ENCODE measurements around the gene GIPC3. TPM values are rescaled to one million over a fixed set of nuclear protein-coding genes. Genes with fewer than 3 reads are reported as not detected.

The GIPC3 gene
- polyA plus RNA-seq, 2 of the 4 experiments (the other 2 are of a cell fraction): 0.05 to 0.12 TPM

DNA sequence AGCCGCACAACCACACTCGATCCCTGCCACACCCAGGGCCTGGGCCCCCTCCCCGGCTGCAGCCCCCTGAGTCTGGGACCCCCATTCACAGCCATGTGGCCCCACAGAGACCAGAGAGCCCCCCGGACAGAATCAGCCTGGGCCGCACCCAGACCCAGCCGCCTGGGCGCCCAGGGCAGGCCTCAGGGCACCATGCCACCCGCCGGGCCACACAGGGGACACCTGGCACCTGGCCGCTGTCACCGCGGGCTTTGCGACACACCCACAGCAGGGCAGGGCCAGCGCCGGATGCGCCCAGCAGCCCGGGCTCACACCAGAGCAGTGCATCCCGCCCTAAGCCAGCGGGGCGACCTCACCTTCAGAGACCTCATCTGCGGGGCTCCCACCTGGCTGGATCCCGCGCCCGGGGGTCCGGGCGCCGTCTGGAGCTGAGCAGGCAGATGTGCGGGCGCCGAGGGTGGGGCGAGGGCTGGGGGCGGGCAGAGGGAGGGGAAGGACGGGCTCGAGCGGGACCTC, 21.0 kb downstream of the GIPC3 start:
- peaks cover 19% of the 10 kb centered on the region for H3K4me1 ChIP-seq
- H3K4me3 ChIP-seq: peak overlapping the region; percentile 40
- POLR2A ChIA-PET: no interaction called here
- TF ChIP-seq, protein P1, sequence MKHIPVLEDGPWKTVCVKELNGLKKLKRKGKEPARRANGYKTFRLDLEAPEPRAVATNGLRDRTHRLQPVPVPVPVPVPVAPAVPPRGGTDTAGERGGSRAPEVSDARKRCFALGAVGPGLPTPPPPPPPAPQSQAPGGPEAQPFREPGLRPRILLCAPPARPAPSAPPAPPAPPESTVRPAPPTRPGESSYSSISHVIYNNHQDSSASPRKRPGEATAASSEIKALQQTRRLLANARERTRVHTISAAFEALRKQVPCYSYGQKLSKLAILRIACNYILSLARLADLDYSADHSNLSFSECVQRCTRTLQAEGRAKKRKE (CRISPR knock-in tag; IDR thresholded peaks at IDR 0.05; ENCODE audit: low read depth): no peak
- TF ChIP-seq EHF (CRISPR knock-in tag; IDR thresholded peaks at IDR 0.05): no peak
- TF ChIP-seq PHF8 (IDR thresholded peaks at IDR 0.05; ENCODE audit: borderline replicate concordance, low read depth): no peak
- H3K27ac ChIP-seq: peak overlapping the region; percentile 72 to 91
- CTCF ChIA-PET: no interaction called here
- peak; percentile 31 to 62; a peak in 4 of 6 replicates for ATAC-seq
- peak overlapping the region; percentile 84 for H3K4me2 ChIP-seq
- no peak for FAIRE-seq
- 73% methylated on average over 2 of the region's 35 CpGs for WGBS (ENCODE audit: missing lambda C conversion rate)
- no peaks in the 10 kb centered on the region for H3K9me3 ChIP-seq
- no peak for DNase-seq (ENCODE audit: low read depth in 1 of 2, low spot score in 1 of 2)

DNA sequence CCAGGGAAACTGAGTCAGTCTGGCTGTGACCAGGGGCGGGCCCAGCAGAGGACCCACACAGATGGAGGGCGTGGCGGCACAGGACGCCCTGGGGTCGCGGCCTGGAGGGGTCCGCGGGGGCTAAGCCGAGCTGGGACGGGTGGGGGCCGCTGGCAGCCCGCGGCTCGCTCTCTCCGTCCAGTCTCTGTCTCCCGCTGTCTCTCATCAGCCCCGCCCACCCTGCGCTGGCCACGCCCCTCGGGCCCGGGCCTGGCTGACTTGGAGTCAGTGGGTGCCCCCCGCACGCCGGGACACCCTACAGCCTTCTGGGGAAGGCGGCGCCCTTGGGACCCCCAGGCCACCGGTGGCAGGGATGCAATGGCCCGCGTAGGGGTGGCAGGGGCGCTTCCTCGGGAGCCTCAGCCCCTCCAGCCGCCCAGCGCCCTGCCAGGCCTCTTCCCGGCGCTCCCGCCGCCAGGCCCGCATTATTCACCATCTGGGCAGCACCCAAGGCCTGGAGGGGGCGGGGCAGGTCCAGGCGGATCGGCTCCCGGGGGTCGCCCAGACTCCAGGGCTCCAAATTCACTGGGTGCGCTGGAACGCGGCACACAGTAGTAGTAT, 21.5 kb downstream of the GIPC3 start, which contains the start of gene TBXA2R:
Gene TBXA2R (minus strand): TSS at position 186 of the 600 bp plus-strand sequence. CDS start 6,241 bp downstream, outside the sequence.
- WGBS (ENCODE audit: missing lambda C conversion rate): 0% methylated on average over 4 of the region's 46 CpGs
- DNase-seq (ENCODE audit: low read depth in 1 of 2, low spot score in 1 of 2): peak; percentile 51 to 70
- POLR2A ChIA-PET: no interaction called here
- CTCF ChIA-PET: no interaction called here
- peaks cover 19% of the 10 kb centered on the region for H3K4me1 ChIP-seq
- peak; percentile 77 to 89 for ATAC-seq
- no peak for FAIRE-seq
- peak within 1 kb of the TSS; percentile 40 for H3K4me3 ChIP-seq
- peak within 1 kb of the TSS; percentile 84 for H3K4me2 ChIP-seq
- TF ChIP-seq, protein P2, sequence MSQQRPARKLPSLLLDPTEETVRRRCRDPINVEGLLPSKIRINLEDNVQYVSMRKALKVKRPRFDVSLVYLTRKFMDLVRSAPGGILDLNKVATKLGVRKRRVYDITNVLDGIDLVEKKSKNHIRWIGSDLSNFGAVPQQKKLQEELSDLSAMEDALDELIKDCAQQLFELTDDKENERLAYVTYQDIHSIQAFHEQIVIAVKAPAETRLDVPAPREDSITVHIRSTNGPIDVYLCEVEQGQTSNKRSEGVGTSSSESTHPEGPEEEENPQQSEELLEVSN (IDR thresholded peaks at IDR 0.05; ENCODE audit: borderline replicate concordance, low read depth): no peak
- TF ChIP-seq, protein P3, sequence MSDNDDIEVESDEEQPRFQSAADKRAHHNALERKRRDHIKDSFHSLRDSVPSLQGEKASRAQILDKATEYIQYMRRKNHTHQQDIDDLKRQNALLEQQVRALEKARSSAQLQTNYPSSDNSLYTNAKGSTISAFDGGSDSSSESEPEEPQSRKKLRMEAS (IDR thresholded peaks at IDR 0.05): peak; percentile 29; the same call in 1 of the 2 replicates
- H3K9me3 ChIP-seq: no peaks in the 10 kb centered on the region
- H3K27ac ChIP-seq: peak within 1 kb of the TSS; percentile 72 to 91

DNA sequence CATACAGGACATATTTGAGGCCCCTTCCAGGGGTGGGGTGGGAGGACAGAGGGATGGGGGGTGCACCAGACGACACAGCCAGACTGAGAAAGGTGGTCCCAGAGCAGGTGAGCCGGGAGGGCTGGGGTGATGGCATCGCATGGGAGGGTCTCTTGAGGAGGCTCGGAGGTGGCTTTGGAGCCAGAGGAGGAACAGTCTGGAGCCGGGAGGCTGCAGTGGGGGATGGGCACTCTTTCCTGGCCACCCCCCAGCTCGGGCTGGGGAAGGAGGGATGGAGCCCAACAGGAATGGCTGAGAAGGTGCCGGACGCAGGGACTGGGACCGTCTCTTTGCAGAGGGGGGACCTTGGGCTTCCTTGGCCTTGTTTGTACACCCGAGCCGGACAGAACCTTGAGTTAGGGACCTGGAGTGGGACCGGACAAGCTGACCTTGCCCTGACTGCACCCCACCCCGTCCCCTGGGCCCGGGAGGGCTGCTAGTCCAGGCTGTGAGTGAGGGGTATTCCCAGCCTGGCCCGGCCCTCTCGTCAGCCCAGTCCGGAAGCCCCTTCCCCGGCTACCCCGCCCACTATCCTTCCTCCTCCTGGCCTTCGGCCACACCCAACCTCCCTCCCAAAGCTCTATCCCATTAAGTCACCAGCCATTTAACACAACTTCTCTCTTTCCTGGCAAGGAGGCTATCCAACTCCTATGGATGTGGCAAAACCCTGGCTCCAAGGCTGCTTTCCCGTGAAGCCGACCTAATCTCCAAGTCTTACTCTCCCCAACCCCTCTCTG, 22.2 kb downstream of the GIPC3 start:
- H3K27ac ChIP-seq: peak overlapping the region; percentile 72 to 91
- H3K4me1 ChIP-seq: peaks cover 19% of the 10 kb centered on the region
- ATAC-seq (peak; percentile 5 to 8; a peak in 4 of 6 replicates), DNase-seq (ENCODE audit: low read depth in 1 of 2, low spot score in 1 of 2) (no peak), FAIRE-seq (no peak)
- WGBS (ENCODE audit: missing lambda C conversion rate): 59% methylated on average over 22 of the region's 22 CpGs
- H3K9me3 ChIP-seq: no peaks in the 10 kb centered on the region
- ChIA-PET POLR2A (interaction anchor here (0.6 kb wide), 1 partner anchor 61 kb away, joined by 3 read pairs; no protein-coding TSS in a partner anchor), CTCF (interaction anchor here (0.8 to 2.1 kb wide), 5 partner anchors 11 to 66 kb away, joined by 3 to 10 read pairs (median 3); no protein-coding TSS in a partner anchor)
- no peak for TF ChIP-seq FOXS1 (CRISPR knock-in tag; IDR thresholded peaks at IDR 0.05)
- TF ChIP-seq TP53 (CRISPR knock-in tag; IDR thresholded peaks at IDR 0.05): no peak
- TF ChIP-seq NR3C1 (IDR thresholded peaks at IDR 0.05): no peak
- TF ChIP-seq SMC3 (IDR thresholded peaks at IDR 0.05): no peak
- TF ChIP-seq KDM1A (IDR thresholded peaks at IDR 0.05; ENCODE audit: low read depth): no peak
- peak overlapping the region; percentile 40; the same call in 2 of the 3 replicates for H3K4me3 ChIP-seq
- H3K4me2 ChIP-seq: peak overlapping the region; percentile 84

DNA sequence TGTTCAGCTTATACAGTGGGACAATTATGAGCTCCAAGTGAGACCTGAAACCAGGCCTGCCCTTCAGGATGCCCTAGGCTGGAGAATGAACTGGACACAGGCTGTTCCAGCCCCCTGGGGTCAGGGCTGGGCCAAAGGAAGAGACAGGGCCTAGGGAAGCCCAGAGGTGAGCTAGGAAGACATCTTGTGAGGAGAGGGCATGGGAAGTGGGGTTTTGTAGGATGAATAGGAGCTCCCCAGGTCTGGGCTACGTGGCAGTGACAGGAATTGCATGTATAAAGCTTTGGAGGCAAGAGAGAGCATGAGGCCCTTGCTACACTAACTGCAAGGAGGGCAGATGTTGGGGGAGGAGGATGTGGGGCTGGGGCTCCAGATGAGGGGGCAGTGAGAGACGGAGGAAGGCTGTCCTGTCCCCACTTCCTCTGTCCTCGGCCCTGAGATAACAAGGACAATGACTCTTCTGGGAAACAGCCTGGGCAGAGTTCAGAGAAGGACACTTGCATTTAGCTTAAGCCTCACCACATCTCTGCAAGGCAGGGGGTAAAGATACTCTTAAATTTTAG, 22.9 kb downstream of the GIPC3 start:
- POLR2A ChIA-PET: no interaction called here
- no peak for FAIRE-seq
- H3K4me3 ChIP-seq: no peak overlapping the region
- no peaks in the 10 kb centered on the region for H3K9me3 ChIP-seq
- no peak for ATAC-seq
- CTCF ChIA-PET: interaction anchor here (0.8 to 2.6 kb wide), 7 partner anchors 10 to 282 kb away, joined by 3 to 12 read pairs (median 3); no protein-coding TSS in a partner anchor
- DNase-seq (ENCODE audit: low read depth in 1 of 2, low spot score in 1 of 2): no peak
- H3K4me2 ChIP-seq: 0 out of 3 replicates have a peak overlapping the region, but pooled peaks have one; percentile 84
- H3K27ac ChIP-seq: no peak overlapping the region
- peaks cover 18% of the 10 kb centered on the region for H3K4me1 ChIP-seq
- 87% methylated on average over 3 of the region's 3 CpGs for WGBS (ENCODE audit: missing lambda C conversion rate)
- TF ChIP-seq RCOR1 (IDR thresholded peaks at IDR 0.05; ENCODE audit: low read depth, low read length) (no peak), ZSCAN20 (CRISPR knock-in tag; IDR thresholded peaks at IDR 0.05) (no peak), TFCP2L1 (CRISPR knock-in tag; IDR thresholded peaks at IDR 0.05) (no peak), POLR2A (IDR thresholded peaks at IDR 0.05; ENCODE audit: low read length) (no peak), MYC (IDR thresholded peaks at IDR 0.05; ENCODE audit: borderline replicate concordance, low read length) (no peak), SREBF2 (IDR thresholded peaks at IDR 0.05) (no peak), ZNF302 (CRISPR knock-in tag; IDR thresholded peaks at IDR 0.05) (no peak), FOXS1 (CRISPR knock-in tag; IDR thresholded peaks at IDR 0.05) (no peak), CHD2 (IDR thresholded peaks at IDR 0.05; ENCODE audit: low read length, partially characterized antibody) (no peak), SMC3 (IDR thresholded peaks at IDR 0.05) (no peak), ESRRA (IDR thresholded peaks at IDR 0.05; ENCODE audit: borderline replicate concordance, low read length) (no peak), CBX8 (IDR thresholded peaks at IDR 0.05) (no peak), ZFP36 (IDR thresholded peaks at IDR 0.05; ENCODE audit: borderline replicate concordance, partially characterized antibody) (no peak)
- TF ChIP-seq, protein P4, sequence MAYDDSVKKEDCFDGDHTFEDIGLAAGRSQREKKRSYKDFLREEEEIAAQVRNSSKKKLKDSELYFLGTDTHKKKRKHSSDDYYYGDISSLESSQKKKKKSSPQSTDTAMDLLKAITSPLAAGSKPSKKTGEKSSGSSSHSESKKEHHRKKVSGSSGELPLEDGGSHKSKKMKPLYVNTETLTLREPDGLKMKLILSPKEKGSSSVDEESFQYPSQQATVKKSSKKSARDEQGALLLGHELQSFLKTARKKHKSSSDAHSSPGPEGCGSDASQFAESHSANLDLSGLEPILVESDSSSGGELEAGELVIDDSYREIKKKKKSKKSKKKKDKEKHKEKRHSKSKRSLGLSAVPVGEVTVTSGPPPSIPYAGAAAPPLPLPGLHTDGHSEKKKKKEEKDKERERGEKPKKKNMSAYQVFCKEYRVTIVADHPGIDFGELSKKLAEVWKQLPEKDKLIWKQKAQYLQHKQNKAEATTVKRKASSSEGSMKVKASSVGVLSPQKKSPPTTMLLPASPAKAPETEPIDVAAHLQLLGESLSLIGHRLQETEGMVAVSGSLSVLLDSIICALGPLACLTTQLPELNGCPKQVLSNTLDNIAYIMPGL (CRISPR knock-in tag; IDR thresholded peaks at IDR 0.05; ENCODE audit: borderline replicate concordance): no peak
- TF ChIP-seq, protein P5, sequence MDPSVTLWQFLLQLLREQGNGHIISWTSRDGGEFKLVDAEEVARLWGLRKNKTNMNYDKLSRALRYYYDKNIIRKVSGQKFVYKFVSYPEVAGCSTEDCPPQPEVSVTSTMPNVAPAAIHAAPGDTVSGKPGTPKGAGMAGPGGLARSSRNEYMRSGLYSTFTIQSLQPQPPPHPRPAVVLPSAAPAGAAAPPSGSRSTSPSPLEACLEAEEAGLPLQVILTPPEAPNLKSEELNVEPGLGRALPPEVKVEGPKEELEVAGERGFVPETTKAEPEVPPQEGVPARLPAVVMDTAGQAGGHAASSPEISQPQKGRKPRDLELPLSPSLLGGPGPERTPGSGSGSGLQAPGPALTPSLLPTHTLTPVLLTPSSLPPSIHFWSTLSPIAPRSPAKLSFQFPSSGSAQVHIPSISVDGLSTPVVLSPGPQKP (IDR thresholded peaks at IDR 0.05; ENCODE audit: low read depth, low read length): no peak
